ENCODE measurements around the gene SLX4IP. TPM values are rescaled to one million over a fixed set of nuclear protein-coding genes. Genes with fewer than 3 reads are reported as not detected.

SLX4IP gene
- total and polyA plus RNA-seq, 12 donors, result 2.8 to 8.2 (median 4.8) TPM

DNA sequence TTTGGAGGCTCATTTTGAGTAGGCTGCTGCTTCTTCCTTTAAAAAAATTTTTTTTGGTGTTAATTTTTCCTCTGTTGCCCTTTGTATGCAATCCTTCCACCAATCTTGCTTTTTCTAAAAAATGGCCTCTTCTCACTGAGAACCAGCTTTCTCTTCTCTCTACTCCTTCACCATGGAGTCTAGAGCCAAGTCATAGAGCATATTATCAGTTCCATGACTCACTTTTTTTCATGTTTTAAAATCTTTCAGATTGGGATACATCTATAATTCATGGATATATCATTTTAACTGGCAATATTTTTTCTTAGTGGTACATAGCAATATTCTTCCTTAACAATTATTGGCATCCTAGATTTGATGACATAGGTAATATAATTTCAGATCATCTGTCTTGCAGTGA is 62.7 kb downstream of the SLX4IP start:
- intact Hi-C loops (cut with DNase I), result no loop called here
- H3K27me3 ChIP-seq, result no peaks in the 10 kb centered on the region
- H3K27ac ChIP-seq, result no peak overlapping the region
- no peaks in the 10 kb centered on the region for H3K36me3 ChIP-seq (replicated peaks in 1 of 2)
- no peaks in the 10 kb centered on the region for H3K9me3 ChIP-seq (replicated peaks in 1 of 3)
- no peak for DNase-seq
- TF ChIP-seq POLR2A (IDR thresholded peaks at IDR 0.05), result no peak
- TF ChIP-seq, protein P1, sequence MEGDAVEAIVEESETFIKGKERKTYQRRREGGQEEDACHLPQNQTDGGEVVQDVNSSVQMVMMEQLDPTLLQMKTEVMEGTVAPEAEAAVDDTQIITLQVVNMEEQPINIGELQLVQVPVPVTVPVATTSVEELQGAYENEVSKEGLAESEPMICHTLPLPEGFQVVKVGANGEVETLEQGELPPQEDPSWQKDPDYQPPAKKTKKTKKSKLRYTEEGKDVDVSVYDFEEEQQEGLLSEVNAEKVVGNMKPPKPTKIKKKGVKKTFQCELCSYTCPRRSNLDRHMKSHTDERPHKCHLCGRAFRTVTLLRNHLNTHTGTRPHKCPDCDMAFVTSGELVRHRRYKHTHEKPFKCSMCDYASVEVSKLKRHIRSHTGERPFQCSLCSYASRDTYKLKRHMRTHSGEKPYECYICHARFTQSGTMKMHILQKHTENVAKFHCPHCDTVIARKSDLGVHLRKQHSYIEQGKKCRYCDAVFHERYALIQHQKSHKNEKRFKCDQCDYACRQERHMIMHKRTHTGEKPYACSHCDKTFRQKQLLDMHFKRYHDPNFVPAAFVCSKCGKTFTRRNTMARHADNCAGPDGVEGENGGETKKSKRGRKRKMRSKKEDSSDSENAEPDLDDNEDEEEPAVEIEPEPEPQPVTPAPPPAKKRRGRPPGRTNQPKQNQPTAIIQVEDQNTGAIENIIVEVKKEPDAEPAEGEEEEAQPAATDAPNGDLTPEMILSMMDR (IDR thresholded peaks at IDR 0.05), result no peak
- H3K4me3 ChIP-seq, result no peak overlapping the region
- no peaks in the 10 kb centered on the region for H3K4me1 ChIP-seq (replicated peaks in 1 of 2)

DNA sequence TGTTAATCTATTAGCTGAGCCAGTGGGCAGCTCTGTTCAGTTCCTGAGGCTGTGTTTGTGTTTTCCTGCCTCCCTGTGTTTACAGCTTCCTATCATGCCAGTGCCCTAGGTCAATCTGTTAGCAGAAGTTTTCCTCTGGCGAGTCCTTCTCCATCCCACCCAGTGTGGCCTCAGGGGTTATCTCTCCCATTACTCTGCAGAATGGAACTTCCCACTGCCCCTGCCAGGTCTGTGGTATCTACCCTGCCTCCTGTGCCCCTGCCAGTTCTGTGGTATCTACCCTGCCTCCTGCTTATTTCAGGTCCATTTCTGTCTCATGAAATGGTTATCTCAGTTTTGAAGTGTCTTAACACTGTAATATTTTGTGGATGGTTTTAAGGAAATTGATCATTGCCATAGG is 63.1 kb downstream of the SLX4IP start:
- no peak overlapping the region for H3K4me3 ChIP-seq
- H3K27ac ChIP-seq, result no peak overlapping the region
- WGBS, 4 donors, result 67 to 85% (median 75%) methylated on average over 1 of the region's 1 CpG
- no peaks in the 10 kb centered on the region for H3K36me3 ChIP-seq (replicated peaks in 1 of 2)
- DNase-seq, result no peak
- intact Hi-C loops (cut with DNase I), result no loop called here
- no peak for TF ChIP-seq POLR2A (IDR thresholded peaks at IDR 0.05)
- TF ChIP-seq, protein P1 (IDR thresholded peaks at IDR 0.05), result no peak
- no peaks in the 10 kb centered on the region for H3K27me3 ChIP-seq
- H3K4me1 ChIP-seq (replicated peaks in 1 of 2), result no peaks in the 10 kb centered on the region
- H3K9me3 ChIP-seq (replicated peaks in 1 of 3), result no peaks in the 10 kb centered on the region

DNA sequence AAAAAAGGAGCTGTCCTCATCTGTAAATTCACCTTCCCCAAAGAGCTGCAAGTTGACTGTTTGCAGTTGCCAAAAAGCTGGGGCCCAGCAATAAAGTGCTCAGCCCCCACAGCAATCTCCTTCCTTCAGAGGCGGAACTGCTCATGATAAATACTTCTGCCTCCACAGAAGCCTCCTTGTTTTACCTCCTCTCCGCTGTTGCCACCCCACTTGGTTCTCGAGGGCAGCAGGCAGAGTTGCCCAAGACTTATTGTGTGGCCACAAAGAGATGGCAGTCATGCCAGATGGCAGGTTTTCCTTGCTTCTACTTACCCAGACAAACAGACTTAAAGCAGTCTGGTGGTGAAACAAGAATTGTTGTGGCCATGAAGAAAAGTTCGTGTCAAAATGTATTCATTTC is 66.3 kb downstream of the SLX4IP start:
- intact Hi-C loops (cut with DNase I), result no loop called here
- TF ChIP-seq, protein P1 (IDR thresholded peaks at IDR 0.05), result no peak
- Histone ChIP-seq H3K9me3 (replicated peaks in 1 of 3) (no peaks in the 10 kb centered on the region), H3K27me3 (no peaks in the 10 kb centered on the region), H3K4me3 (no peak overlapping the region), H3K36me3 (replicated peaks in 1 of 2) (no peaks in the 10 kb centered on the region), H3K4me1 (replicated peaks in 1 of 2) (peaks cover 18 to 26% of the 10 kb centered on the region in 2 donors), H3K27ac (no peak overlapping the region)
- no peak for DNase-seq
- 61 to 78% (median 68%) methylated on average over 4 of the region's 4 CpGs for WGBS, 4 donors

DNA sequence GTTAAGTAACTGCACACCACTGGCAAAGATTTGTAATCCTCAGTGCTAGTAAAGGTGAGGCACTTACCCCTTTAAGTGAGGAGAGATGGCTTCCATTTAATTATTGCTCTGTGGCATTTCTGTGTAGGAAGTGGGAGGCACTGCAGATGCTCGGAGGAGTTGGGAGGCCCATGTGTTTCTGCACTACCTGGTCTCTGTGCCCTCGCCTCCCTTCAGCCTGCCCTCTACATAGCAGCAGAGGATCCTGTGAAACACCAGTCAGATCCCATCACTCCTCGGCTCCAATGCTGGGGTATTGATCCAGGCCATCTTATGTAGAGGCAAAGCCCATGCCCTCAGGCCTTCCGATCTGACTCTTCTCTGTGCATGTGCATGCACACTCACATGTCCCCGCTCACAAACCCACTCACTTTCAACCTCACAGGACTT is 67.0 kb downstream of the SLX4IP start:
- Histone ChIP-seq H3K4me1 (replicated peaks in 1 of 2) (peaks cover 18 to 29% of the 10 kb centered on the region in 2 donors), H3K4me3 (no peak overlapping the region), H3K27ac (no peak overlapping the region), H3K27me3 (no peaks in the 10 kb centered on the region), H3K9me3 (replicated peaks in 1 of 3) (no peaks in the 10 kb centered on the region), H3K36me3 (replicated peaks in 1 of 2) (no peaks in the 10 kb centered on the region)
- WGBS, 4 donors, result 83 to 90% (median 87%) methylated on average over 5 of the region's 5 CpGs
- intact Hi-C loops (cut with DNase I), result no loop called here
- TF ChIP-seq, protein P1 (IDR thresholded peaks at IDR 0.05), result no peak
- no peak for TF ChIP-seq POLR2A (IDR thresholded peaks at IDR 0.05)
- DNase-seq, result no peak

All from adrenal gland (tissue), 12 donors.